OCI-LY1 (cell line): Measurements from ENCODE around the gene RPS21.

Experiments used
- EZH2 ChIP-seq: fragments of 200-600 bp; sonication (generic), shearing (Covaris generic); IDR thresholded peaks from 2 replicates; pipeline ENCODE4 v1.8.0; 2017; ENCODE audit warnings: borderline replicate concordance, mixed run types, mild to moderate bottlenecking, antibody characterized with exemption, low read length, moderate library complexity, mixed read lengths
- TF ChIP-seq, protein P1 (sequence below): fragments of 200-600 bp; sonication (generic), shearing (Covaris generic); IDR thresholded peaks from 2 replicates; pipeline ENCODE4 v1.5.1; 2017; ENCODE audit warnings: mild to moderate bottlenecking, antibody characterized with exemption, low read length, moderate library complexity, mixed read lengths

- TF ChIP-seq, protein P1, sequence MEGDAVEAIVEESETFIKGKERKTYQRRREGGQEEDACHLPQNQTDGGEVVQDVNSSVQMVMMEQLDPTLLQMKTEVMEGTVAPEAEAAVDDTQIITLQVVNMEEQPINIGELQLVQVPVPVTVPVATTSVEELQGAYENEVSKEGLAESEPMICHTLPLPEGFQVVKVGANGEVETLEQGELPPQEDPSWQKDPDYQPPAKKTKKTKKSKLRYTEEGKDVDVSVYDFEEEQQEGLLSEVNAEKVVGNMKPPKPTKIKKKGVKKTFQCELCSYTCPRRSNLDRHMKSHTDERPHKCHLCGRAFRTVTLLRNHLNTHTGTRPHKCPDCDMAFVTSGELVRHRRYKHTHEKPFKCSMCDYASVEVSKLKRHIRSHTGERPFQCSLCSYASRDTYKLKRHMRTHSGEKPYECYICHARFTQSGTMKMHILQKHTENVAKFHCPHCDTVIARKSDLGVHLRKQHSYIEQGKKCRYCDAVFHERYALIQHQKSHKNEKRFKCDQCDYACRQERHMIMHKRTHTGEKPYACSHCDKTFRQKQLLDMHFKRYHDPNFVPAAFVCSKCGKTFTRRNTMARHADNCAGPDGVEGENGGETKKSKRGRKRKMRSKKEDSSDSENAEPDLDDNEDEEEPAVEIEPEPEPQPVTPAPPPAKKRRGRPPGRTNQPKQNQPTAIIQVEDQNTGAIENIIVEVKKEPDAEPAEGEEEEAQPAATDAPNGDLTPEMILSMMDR = no peak
- TF ChIP-seq EZH2 = no peak
These were observed 32.9 kb downstream of the RPS21 start for GRCh38 chr20:62419759-62420158.
